Middle frontal gyrus (tissue), 1 donor: ENCODE data around the gene SNRPB.

Experiments used
- DNase-seq: peaks from one replicate; pipeline ENCODE4 v3.0.0-alpha.2; 2015; ENCODE audit warnings: low spot score; ENCODE audit errors: extremely low spot score

Gene SNRPB

DNA sequence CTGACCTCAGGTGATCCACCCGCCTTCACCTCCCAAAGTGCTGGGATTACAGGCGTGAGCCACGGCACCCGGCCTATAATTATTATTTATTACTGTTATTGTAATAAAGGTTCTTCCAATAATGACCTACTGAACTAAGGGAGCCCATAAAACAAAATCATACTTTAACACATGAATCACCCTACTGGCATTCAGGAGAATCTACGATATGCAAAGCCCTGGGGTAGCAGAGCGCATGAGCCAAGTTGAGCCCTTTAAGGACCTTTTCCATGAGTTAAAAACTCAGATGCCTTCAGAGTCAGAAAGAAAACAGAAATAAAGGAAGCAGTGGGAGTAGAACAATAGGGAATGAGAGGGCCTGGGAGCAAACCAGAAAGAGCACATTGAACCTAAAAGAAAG, 41.5 kb downstream of the SNRPB start:
- no peak for DNase-seq

DNA sequence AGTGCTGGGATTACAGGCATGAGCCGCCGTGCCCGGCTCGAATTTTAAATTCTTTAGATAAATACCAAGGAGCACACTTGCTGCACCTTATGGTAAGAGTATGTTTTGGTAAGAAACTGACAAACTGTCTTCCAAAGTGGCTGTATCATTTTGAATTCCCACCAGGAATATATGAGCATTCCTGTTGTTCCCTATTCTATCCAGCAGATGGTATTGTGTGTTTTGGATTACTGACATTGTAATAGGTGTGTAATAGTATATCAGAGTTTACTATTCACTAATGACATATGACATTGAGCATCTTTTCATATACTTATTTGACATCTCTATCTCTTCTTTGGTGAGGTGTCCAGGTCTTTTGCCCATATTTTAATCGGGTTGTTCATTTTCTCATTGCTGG, 49.3 kb downstream of the SNRPB start:
- no peak for DNase-seq

DNA sequence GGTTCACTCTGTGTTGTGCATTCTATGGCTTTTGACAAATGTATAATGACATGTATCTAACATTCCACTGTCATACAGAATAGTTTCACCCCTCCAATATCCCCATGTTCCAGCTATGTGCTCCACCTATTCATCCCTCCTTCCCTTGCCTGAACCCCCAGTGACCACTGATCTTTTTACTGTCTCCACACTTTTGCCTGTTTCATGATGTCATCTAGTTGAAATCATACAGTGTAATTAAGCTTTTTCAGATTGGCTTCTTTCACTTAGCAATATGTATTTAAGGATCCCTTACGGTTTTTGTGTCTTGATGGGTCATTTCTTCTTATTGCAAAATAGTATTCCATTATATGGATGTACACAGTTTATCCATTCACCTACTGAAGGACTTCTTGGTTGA, 50.1 kb downstream of the SNRPB start:
- no peak for DNase-seq

DNA sequence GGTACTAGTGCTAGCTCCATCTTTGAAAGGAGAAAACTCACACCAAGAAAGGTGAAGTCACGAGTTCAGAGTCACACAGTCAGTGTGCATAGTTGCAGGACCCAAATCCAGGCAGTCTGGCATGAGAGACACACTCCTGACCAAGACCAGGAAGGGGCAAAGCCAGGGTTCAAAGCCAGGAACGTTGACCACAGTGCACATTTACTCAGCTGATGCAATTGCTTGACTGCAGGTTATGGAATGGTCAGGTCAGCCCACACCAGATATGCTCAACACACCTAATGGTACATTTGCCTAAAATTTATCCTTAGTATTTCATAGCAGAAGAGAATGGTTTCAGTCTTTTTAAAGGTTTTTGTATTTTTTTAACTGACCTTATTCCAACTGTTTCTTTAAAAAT, 52.2 kb downstream of the SNRPB start:
- DNase-seq, result no peak

DNA sequence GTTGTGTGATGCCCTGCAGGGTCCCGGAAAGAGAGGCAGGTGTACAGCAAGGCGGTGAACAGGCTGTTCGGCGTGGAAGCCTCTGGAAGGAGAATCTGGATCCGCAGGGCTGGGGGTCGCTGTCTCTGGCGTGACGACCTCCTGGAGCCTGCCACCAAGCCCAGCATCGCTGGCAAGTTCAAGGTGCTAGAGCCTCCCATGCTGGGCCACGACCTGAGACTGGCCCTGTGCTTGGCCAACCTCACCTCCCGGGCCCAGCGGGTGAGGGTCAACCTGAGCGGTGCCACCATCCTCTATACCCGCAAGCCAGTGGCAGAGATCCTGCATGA, 53.4 kb downstream of the SNRPB start:
- no peak for DNase-seq

DNA sequence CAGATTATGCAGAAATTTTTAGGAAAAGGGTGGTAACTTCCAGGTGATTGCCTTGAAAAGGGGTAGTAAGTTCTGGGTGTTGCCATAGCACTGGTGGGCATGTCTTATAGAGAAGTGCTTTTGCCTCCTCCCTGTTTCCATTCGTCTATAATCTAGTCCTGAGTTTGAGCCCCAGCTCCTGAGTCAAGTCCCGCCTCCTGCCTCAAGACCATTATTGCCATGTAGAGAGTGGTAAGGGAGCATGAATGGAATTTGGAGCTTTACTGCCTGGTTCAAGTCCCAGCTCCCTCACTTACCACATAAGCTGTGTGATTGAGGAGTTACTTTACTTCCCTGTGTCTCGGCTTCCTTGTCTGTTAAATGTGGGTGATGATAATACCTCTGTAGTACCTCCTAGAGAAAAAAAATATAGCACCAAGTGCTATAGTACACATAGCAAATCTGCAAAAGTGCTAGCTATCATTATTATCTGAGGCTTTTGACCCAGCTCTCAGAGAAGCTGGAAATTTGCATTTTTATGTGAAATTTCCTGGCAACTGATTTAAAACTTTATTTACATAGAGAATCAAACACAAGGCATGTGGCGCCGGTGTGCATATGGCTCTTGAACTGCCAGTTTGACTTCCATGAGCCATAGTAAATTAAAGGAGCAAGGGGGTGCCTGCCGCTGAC, 53.9 kb downstream of the SNRPB start:
- no peak for DNase-seq
